ENCODE results near the gene CLCN6.

CLCN6 gene

GRCh38 chr1:11833900-11834299, 27.9 kb downstream of the CLCN6 start:
- TF ChIP-seq, protein P1, sequence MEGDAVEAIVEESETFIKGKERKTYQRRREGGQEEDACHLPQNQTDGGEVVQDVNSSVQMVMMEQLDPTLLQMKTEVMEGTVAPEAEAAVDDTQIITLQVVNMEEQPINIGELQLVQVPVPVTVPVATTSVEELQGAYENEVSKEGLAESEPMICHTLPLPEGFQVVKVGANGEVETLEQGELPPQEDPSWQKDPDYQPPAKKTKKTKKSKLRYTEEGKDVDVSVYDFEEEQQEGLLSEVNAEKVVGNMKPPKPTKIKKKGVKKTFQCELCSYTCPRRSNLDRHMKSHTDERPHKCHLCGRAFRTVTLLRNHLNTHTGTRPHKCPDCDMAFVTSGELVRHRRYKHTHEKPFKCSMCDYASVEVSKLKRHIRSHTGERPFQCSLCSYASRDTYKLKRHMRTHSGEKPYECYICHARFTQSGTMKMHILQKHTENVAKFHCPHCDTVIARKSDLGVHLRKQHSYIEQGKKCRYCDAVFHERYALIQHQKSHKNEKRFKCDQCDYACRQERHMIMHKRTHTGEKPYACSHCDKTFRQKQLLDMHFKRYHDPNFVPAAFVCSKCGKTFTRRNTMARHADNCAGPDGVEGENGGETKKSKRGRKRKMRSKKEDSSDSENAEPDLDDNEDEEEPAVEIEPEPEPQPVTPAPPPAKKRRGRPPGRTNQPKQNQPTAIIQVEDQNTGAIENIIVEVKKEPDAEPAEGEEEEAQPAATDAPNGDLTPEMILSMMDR (conservative IDR thresholded peaks at IDR 0.05; ENCODE audit: low read depth) = no peak
- POLR2A ChIA-PET (ENCODE audit: low non-redundant PET) = no interaction called here
- DNase-seq (ENCODE audit: low spot score) = no peak
- CTCF ChIA-PET = interaction anchor here (0.8 kb wide), 1 partner anchor 9 kb away, joined by 4 read pairs; no protein-coding TSS in a partner anchor
- H3K27ac ChIP-seq = no peak overlapping the region

GRCh38 chr1:11835441-11836225, 29.6 kb downstream of the CLCN6 start:
- POLR2A ChIA-PET (ENCODE audit: low non-redundant PET) = interaction anchor here (0.6 kb wide), 2 partner anchors 56 to 144 kb away, joined by 3 read pairs; partner anchors contain the start of gene MFN2
- DNase-seq (ENCODE audit: low spot score) = no peak
- CTCF ChIA-PET = interaction anchor here (0.6 to 3.0 kb wide), 5 partner anchors 11 to 367 kb away, joined by 3 to 16 read pairs (median 4); no protein-coding TSS in a partner anchor
- TF ChIP-seq, protein P1 (conservative IDR thresholded peaks at IDR 0.05; ENCODE audit: low read depth) = no peak
- H3K27ac ChIP-seq = peak overlapping the region; percentile 28

- TF ChIP-seq, protein P1 (conservative IDR thresholded peaks at IDR 0.05; ENCODE audit: low read depth) = no peak
- CTCF ChIA-PET = interaction anchor here (0.6 to 3.0 kb wide), 4 partner anchors 12 to 389 kb away, joined by 3 to 16 read pairs (median 4); no protein-coding TSS in a partner anchor
- POLR2A ChIA-PET (ENCODE audit: low non-redundant PET) = interaction anchor here (0.5 kb wide), 1 partner anchor 71 kb away, joined by 3 read pairs; no protein-coding TSS in a partner anchor
- no peak for DNase-seq (ENCODE audit: low spot score)
- peak overlapping the region; percentile 28 for H3K27ac ChIP-seq
These were observed 31.2 kb downstream of the CLCN6 start for GRCh38 chr1:11836955-11837766.

DNA sequence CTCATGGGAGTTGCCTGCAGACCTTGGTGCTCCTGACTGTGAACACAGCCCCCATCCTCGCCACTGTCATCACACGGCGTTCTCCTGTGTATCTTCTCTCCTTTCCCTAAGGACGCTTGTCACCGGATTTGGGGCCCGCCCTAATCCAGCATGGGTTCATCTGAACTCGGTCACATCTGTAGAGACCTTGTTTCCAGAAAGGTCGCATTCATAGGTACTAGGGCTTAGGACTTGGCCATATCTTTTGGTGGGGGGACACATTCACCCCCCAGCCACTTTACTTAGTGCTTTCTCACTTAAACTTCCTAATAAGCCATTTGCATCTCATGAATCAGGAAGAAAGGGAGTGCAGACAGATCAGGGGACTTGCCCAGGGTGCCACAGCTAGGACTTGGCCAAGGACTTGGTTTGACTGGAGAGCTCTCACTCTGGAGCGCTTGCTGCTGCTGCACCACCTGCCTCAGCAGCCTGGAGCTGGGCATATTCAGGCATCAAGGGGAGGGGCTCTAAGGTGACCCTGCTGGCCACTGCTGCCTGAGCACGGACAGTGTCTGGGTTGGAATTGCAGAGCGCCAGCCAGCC, 31.9 kb downstream of the CLCN6 start:
- TF ChIP-seq, protein P1 (conservative IDR thresholded peaks at IDR 0.05; ENCODE audit: low read depth) = no peak
- CTCF ChIA-PET = interaction anchor here (0.6 to 3.0 kb wide), 8 partner anchors 10 to 130 kb away, joined by 3 to 16 read pairs (median 4); partner anchors contain the start of gene NPPA
- peak overlapping the region; percentile 28 for H3K27ac ChIP-seq
- POLR2A ChIA-PET (ENCODE audit: low non-redundant PET) = interaction anchor here (0.5 kb wide), 1 partner anchor 70 kb away, joined by 3 read pairs; no protein-coding TSS in a partner anchor
- no peak for DNase-seq (ENCODE audit: low spot score)

- H3K27ac ChIP-seq = peak overlapping the region; percentile 28
- TF ChIP-seq, protein P1 (conservative IDR thresholded peaks at IDR 0.05; ENCODE audit: low read depth) = peak; percentile 99
- DNase-seq (ENCODE audit: low spot score) = peak; percentile 84
- ChIA-PET POLR2A (ENCODE audit: low non-redundant PET) (no interaction called here), CTCF (interaction anchor here (0.6 to 3.0 kb wide), 8 partner anchors 9 to 129 kb away, joined by 3 to 16 read pairs (median 4); partner anchors contain the start of gene NPPA)
These were observed 32.6 kb downstream of the CLCN6 start for GRCh38 chr1:11838349-11839272.

Data from RWPE1 (cell line).